ENCODE measurements around the gene VAV2. TPM values are rescaled to one million over a fixed set of nuclear protein-coding genes. Genes with fewer than 3 reads are reported as not detected.

Gene VAV2
- total RNA-seq, 1 donor from 2014 or later, result 8.6 TPM

- H3K36me3 Mint-ChIP-seq (ENCODE audit: low read depth), result no peaks in the 10 kb centered on the region
- H3K9me3 Mint-ChIP-seq, result peaks cover 9% of the 10 kb centered on the region
- H3K27me3 Mint-ChIP-seq (ENCODE audit: low read depth), result no peaks in the 10 kb centered on the region
- no peak for DNase-seq (ENCODE audit: low spot score)
- no peak overlapping the region for H3K27ac Mint-ChIP-seq
- H3K4me3 Mint-ChIP-seq (ENCODE audit: low read depth), result no peak overlapping the region
- intact Hi-C loops (cut with micrococcal nuclease), result no loop called here
- peaks cover 10% of the 10 kb centered on the region for H3K4me1 Mint-ChIP-seq (ENCODE audit: low read depth)
Measured at GRCh38 chr9:133868203-133868602, 123.9 kb downstream of the VAV2 start.

DNA sequence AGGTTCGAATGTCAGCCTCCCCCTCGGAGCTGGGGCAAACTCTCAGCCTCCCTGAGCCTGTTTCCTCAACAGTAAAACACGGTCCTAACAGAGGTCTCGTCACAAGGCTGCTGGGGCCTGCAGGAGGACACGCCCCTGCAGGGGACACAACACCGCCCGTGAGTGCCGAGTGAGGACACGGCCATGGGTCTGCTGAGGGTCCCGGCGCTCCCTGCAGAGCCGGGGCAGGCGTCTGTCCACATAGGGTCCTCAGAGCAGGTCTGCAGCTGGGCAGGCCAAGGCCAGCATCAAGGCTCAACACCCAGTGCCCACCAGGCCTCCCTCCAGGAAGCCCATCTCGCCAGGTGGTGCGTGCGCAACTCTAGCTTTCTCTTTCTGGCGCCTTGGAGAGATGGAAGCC lies 125.2 kb downstream of the VAV2 start:
- H3K9me3 Mint-ChIP-seq, result peaks cover 9% of the 10 kb centered on the region
- peaks cover 12% of the 10 kb centered on the region for H3K4me1 Mint-ChIP-seq (ENCODE audit: low read depth)
- peaks cover 4% of the 10 kb centered on the region for H3K27me3 Mint-ChIP-seq (ENCODE audit: low read depth)
- no peak overlapping the region for H3K27ac Mint-ChIP-seq
- H3K4me3 Mint-ChIP-seq (ENCODE audit: low read depth), result no peak overlapping the region
- intact Hi-C loops (cut with micrococcal nuclease), result no loop called here
- DNase-seq (ENCODE audit: low spot score), result no peak
- no peaks in the 10 kb centered on the region for H3K36me3 Mint-ChIP-seq (ENCODE audit: low read depth)

DNA sequence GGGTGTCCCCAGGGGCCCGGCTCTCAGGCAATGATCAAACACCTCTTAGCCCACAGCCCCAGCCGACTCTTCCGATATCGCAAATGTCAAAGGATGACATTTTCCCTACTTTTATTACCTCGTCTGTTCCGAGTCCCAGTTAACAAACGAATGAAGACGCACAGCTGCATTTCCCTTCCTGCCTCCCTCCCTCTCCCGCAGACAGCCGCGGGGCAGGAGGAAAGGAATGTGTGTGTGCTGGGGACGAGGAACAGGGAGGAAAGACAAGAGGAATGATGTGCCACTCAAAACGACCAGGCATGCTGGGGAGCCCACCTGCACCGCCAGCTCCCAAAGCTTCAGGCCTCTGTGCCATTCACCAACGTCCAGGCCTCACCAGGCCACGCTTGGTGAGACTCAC lies 128.1 kb downstream of the VAV2 start:
- H3K36me3 Mint-ChIP-seq (ENCODE audit: low read depth), result no peaks in the 10 kb centered on the region
- DNase-seq (ENCODE audit: low spot score), result no peak
- no peak overlapping the region for H3K27ac Mint-ChIP-seq
- peaks cover 2% of the 10 kb centered on the region for H3K4me1 Mint-ChIP-seq (ENCODE audit: low read depth)
- peaks cover 9% of the 10 kb centered on the region for H3K9me3 Mint-ChIP-seq
- H3K27me3 Mint-ChIP-seq (ENCODE audit: low read depth), result peaks cover 4% of the 10 kb centered on the region
- intact Hi-C loops (cut with micrococcal nuclease), result no loop called here
- no peak overlapping the region for H3K4me3 Mint-ChIP-seq (ENCODE audit: low read depth)

DNA sequence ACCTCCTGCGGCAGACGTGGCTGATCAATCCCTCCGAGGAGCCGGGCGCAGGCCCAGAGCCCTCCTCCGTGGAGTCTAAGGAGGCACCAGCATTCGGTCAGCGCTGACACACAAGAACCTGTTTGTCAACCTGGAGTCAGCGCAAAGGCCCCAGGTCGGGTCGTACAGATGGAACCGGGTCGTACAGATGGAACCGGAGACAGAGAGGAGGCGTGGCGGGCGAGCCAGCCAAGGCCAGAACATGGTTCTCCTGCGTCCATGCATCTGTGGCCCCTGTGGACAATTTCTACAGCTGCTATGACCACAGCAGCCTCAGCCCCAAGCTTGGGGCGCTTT lies 128.9 kb downstream of the VAV2 start:
- Mint-ChIP-seq H3K4me3 (ENCODE audit: low read depth) (no peak overlapping the region), H3K9me3 (peaks cover 9% of the 10 kb centered on the region), H3K4me1 (ENCODE audit: low read depth) (peaks cover 2% of the 10 kb centered on the region), H3K36me3 (ENCODE audit: low read depth) (no peaks in the 10 kb centered on the region), H3K27me3 (ENCODE audit: low read depth) (peaks cover 4% of the 10 kb centered on the region), H3K27ac (no peak overlapping the region)
- intact Hi-C loops (cut with micrococcal nuclease), result no loop called here
- DNase-seq (ENCODE audit: low spot score), result no peak

DNA sequence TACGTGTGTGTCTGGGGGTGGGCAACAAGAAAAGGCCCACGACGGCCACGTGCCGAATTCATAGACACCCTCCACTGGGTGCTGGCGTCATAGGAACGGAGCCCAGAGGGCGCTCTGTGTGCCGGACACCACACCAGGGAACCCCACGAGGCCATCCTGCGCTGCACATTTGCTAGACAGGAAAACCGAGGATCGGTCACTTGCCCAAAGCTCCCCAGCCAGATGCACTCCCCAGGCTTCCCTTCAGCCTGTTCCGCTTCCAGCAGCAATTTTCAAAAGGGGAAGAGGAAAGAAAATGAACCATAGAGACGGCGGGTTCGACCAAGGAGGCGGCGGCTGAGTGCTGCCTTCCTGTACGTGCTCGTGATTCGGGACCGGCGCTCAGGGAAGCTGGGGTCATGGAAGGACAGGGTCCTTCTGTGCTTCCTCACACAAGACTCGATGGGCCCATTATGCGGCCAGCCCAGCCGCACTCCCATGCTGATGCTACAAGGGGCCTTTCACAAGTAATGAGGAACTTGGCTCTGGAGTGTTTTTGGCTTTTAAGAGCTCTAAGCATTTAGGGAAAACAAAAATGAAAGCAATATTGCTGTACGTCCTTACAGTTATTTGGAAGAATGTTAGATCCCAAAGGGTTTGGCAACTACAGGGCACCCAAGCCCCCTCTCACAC lies 129.4 kb downstream of the VAV2 start:
- no peak for DNase-seq (ENCODE audit: low spot score)
- intact Hi-C loops (cut with micrococcal nuclease), result no loop called here
- H3K27me3 Mint-ChIP-seq (ENCODE audit: low read depth), result peaks cover 4% of the 10 kb centered on the region
- no peaks in the 10 kb centered on the region for H3K36me3 Mint-ChIP-seq (ENCODE audit: low read depth)
- H3K4me1 Mint-ChIP-seq (ENCODE audit: low read depth), result peaks cover 2% of the 10 kb centered on the region
- peaks cover 9% of the 10 kb centered on the region for H3K9me3 Mint-ChIP-seq
- H3K27ac Mint-ChIP-seq, result no peak overlapping the region
- H3K4me3 Mint-ChIP-seq (ENCODE audit: low read depth), result no peak overlapping the region

DNA sequence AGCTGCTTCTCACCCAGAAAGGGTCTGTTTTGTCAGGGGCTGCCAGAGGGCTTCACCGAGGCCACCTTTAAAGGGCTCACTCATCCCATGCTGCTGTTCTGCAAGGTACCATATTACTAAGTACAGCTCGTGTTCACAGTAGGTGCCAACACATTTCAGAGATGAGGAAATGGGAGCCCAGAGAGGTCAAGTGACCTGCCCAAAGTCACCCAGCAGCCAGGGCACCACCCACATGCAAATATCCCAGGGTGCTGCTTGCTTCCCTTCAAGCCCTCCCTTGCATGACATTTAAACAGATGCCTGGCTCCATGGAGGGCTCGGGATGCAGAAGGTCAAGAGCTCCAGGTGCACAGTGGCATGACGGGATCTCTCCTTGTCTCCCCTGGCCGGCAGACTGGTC lies 130.4 kb downstream of the VAV2 start:
- no peak for DNase-seq (ENCODE audit: low spot score)
- intact Hi-C loops (cut with micrococcal nuclease), result no loop called here
- Mint-ChIP-seq H3K4me1 (ENCODE audit: low read depth) (peaks cover 2% of the 10 kb centered on the region), H3K36me3 (ENCODE audit: low read depth) (no peaks in the 10 kb centered on the region), H3K4me3 (ENCODE audit: low read depth) (no peak overlapping the region), H3K27me3 (ENCODE audit: low read depth) (peaks cover 4% of the 10 kb centered on the region), H3K9me3 (peaks cover 9% of the 10 kb centered on the region), H3K27ac (no peak overlapping the region)

GRCh38 chr9:133861086-133861485 lies 131.0 kb downstream of the VAV2 start:
- Mint-ChIP-seq H3K36me3 (ENCODE audit: low read depth) (no peaks in the 10 kb centered on the region), H3K4me3 (ENCODE audit: low read depth) (no peak overlapping the region), H3K27me3 (ENCODE audit: low read depth) (peaks cover 4% of the 10 kb centered on the region), H3K27ac (no peak overlapping the region), H3K9me3 (peaks cover 9% of the 10 kb centered on the region), H3K4me1 (ENCODE audit: low read depth) (peaks cover 2% of the 10 kb centered on the region)
- DNase-seq (ENCODE audit: low spot score), result no peak
- intact Hi-C loops (cut with micrococcal nuclease), result no loop called here

- peaks cover 2% of the 10 kb centered on the region for H3K4me1 Mint-ChIP-seq (ENCODE audit: low read depth)
- DNase-seq (ENCODE audit: low spot score), result no peak
- peaks cover 4% of the 10 kb centered on the region for H3K27me3 Mint-ChIP-seq (ENCODE audit: low read depth)
- no peak overlapping the region for H3K4me3 Mint-ChIP-seq (ENCODE audit: low read depth)
- no peaks in the 10 kb centered on the region for H3K9me3 Mint-ChIP-seq
- no peaks in the 10 kb centered on the region for H3K36me3 Mint-ChIP-seq (ENCODE audit: low read depth)
- intact Hi-C loops (cut with micrococcal nuclease), result no loop called here
- no peak overlapping the region for H3K27ac Mint-ChIP-seq
Measured at GRCh38 chr9:133858771-133859170, 133.4 kb downstream of the VAV2 start.

DNA sequence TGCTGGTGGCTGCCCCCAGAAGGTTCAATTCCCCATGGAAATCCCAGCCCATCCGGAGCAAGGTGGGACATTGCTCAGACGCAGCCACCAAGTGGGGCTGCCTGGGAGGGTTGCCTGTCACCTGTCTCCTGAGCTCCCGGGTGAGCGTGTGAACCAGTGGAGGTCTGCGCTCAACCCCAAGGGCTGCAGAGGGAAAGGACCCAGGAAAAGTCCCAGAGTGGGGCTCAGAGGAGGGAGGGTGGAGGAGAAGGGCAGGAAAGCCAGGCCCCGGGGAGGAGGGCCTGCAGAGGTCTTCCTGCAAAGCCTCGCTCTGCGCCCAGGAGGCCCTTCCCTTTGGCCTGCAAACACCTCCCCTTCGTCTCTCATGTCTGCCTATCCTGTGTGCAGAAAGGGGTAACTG lies 134.5 kb downstream of the VAV2 start:
- Mint-ChIP-seq H3K4me1 (ENCODE audit: low read depth) (peaks cover 1% of the 10 kb centered on the region), H3K9me3 (no peaks in the 10 kb centered on the region), H3K27me3 (ENCODE audit: low read depth) (peaks cover 3% of the 10 kb centered on the region), H3K4me3 (ENCODE audit: low read depth) (no peak overlapping the region), H3K27ac (no peak overlapping the region), H3K36me3 (ENCODE audit: low read depth) (no peaks in the 10 kb centered on the region)
- no peak for DNase-seq (ENCODE audit: low spot score)
- intact Hi-C loops (cut with micrococcal nuclease), result no loop called here

- H3K4me3 Mint-ChIP-seq (ENCODE audit: low read depth), result no peak overlapping the region
- no peaks in the 10 kb centered on the region for H3K4me1 Mint-ChIP-seq (ENCODE audit: low read depth)
- no peaks in the 10 kb centered on the region for H3K36me3 Mint-ChIP-seq (ENCODE audit: low read depth)
- no peak for DNase-seq (ENCODE audit: low spot score)
- no peak overlapping the region for H3K27ac Mint-ChIP-seq
- H3K27me3 Mint-ChIP-seq (ENCODE audit: low read depth), result no peaks in the 10 kb centered on the region
- intact Hi-C loops (cut with micrococcal nuclease), result no loop called here
- no peaks in the 10 kb centered on the region for H3K9me3 Mint-ChIP-seq
Measured at GRCh38 chr9:133856798-133857197, 135.3 kb downstream of the VAV2 start.

DNA sequence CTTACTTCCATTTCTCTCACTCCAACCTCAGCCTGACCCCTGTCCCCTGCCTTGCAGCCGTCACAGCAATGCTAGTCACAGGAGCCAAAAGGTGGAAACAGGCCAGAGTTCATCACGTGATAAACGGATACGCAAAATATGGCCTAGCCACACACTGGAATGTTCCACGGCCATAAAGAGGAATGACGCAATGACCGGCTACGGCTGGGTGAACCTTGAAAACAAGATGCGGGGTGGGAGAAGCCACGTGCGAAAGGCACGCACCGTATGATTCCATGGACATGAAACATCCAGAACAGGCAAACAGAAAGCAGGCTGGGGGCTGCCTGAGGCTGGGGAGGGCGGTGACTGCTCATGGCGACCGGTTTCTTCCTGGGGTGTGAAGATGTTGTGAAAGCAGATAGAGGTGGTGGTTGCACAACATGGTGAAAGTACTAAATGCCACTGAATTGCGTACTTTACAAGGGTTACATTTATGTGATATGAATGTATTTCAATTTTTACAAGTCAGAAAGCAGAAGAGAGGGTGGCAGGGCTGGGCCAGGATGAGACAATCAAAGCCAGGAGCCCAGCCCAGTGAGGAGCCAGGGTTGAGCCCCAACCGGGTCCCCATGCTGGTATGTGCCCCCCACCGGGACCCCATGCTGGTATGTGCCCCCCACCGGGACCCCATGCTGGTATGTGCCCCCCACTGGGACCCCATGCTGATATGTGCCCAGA lies 136.2 kb downstream of the VAV2 start:
- H3K27me3 Mint-ChIP-seq (ENCODE audit: low read depth), result no peaks in the 10 kb centered on the region

DNA sequence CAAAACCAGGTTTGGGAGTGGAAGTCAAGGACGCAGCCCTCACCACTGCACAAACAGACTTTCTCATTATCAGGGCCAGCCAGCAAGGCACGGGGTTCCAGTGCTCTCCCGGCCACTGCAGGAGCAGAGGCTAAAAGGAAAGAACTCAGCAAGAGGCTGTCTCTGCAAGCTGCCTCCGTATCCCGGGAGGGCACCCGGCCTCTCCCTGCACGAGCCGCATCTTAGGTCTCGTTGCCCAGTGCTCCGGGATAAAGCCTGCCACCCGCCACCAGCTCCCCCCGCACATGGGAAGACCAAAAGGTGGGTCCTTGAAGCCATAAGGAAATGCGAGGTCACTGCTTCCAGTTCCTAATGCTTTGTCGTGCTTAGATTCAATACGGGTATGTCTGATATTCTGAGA lies 136.8 kb downstream of the VAV2 start:
- H3K4me3 Mint-ChIP-seq (ENCODE audit: low read depth), result no peak overlapping the region
- DNase-seq (ENCODE audit: low spot score), result no peak
- intact Hi-C loops (cut with micrococcal nuclease), result no loop called here
- H3K27me3 Mint-ChIP-seq (ENCODE audit: low read depth), result no peaks in the 10 kb centered on the region
- H3K27ac Mint-ChIP-seq, result no peak overlapping the region
- H3K36me3 Mint-ChIP-seq (ENCODE audit: low read depth), result no peaks in the 10 kb centered on the region
- H3K9me3 Mint-ChIP-seq, result no peaks in the 10 kb centered on the region
- H3K4me1 Mint-ChIP-seq (ENCODE audit: low read depth), result no peaks in the 10 kb centered on the region

More for the DNA sequence above, 136.2 kb downstream of the VAV2 start:
- Mint-ChIP-seq H3K9me3 (no peaks in the 10 kb centered on the region), H3K4me1 (ENCODE audit: low read depth) (no peaks in the 10 kb centered on the region), H3K27ac (no peak overlapping the region), H3K4me3 (ENCODE audit: low read depth) (no peak overlapping the region), H3K36me3 (ENCODE audit: low read depth) (no peaks in the 10 kb centered on the region)
- intact Hi-C loops (cut with micrococcal nuclease), result no loop called here
- DNase-seq (ENCODE audit: low spot score), result no peak

DNA sequence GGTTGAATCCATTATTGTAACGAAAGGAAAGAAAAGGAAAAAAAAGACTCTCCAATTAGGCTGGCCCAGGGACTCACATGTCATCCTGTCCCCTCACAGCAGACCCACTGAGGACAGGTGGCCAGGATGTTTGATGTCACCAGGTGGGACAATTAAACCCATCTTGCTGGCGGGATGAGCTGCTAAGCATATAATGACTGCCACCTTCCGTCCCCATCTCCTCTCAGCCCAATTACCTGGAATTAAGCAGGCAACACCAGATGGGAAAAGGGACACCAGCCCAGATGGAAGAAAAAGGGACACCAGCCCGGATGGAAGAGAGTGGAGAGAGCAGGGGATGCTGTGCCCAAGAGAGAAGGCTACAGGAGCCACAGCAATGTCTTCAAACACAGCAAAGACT lies 137.4 kb downstream of the VAV2 start:
- no peaks in the 10 kb centered on the region for H3K9me3 Mint-ChIP-seq

More for the DNA sequence above, 137.4 kb downstream of the VAV2 start:
- intact Hi-C loops (cut with micrococcal nuclease), result no loop called here
- Mint-ChIP-seq H3K4me3 (ENCODE audit: low read depth) (no peak overlapping the region), H3K27ac (no peak overlapping the region), H3K27me3 (ENCODE audit: low read depth) (no peaks in the 10 kb centered on the region), H3K4me1 (ENCODE audit: low read depth) (no peaks in the 10 kb centered on the region), H3K36me3 (ENCODE audit: low read depth) (no peaks in the 10 kb centered on the region)
- DNase-seq (ENCODE audit: low spot score), result no peak
